DND-41 (cell line): ENCODE results near the gene RBM47.
A peak's percentile ranks its signal among the peaks of the same experiment; 100 is the strongest.

Experiments used
- ATAC-seq: fragments of 200-7000 bp; cut with Tn5 transposase; 3 replicates; pipeline ENCODE4 v1.9.1; 2021; ENCODE audit warnings: low read depth; ENCODE audit not compliant: insufficient read depth
- DNase-seq: peaks from one replicate; pipeline ENCODE4 v3.0.0-alpha.2; 2020
- H2AFZ ChIP-seq: 2 replicates; pipeline ENCODE4 v1.6.0; 2012; ENCODE audit warnings: low read depth, low read length
- H3K27ac ChIP-seq: 2 replicates; pipeline ENCODE4 v1.5.1; 2012; ENCODE audit warnings: low read length, inconsistent platforms
- H3K27me3 ChIP-seq: fragments of 200-600 bp; sonication (generic); 2 replicates; pipeline ENCODE4 v1.6.0; 2012; ENCODE audit warnings: low read length, mild to moderate bottlenecking, inconsistent platforms; ENCODE audit not compliant: insufficient read depth, poor library complexity
- H3K36me3 ChIP-seq: 2 replicates; pipeline ENCODE4 v1.5.1; 2012; ENCODE audit warnings: low read length, inconsistent platforms; ENCODE audit not compliant: insufficient read depth
- H3K4me1 ChIP-seq: 2 replicates; pipeline ENCODE4 v1.5.1; 2012; ENCODE audit warnings: mild to moderate bottlenecking, low read length; ENCODE audit not compliant: insufficient read depth
- H3K4me2 ChIP-seq: 2 replicates; pipeline ENCODE4 v1.6.0; 2012; ENCODE audit warnings: mild to moderate bottlenecking, moderate library complexity, low read length, inconsistent platforms; ENCODE audit not compliant: insufficient read depth
- H3K4me3 ChIP-seq, 2 experiments: fragments of 200-600 bp in 1 of 2; shearing (Covaris generic) in 1 of 2; 2 replicates each; pipeline ENCODE4 v1.5.1; 2012 to 2016; ENCODE audit warnings: inconsistent platforms in 2 of 2, low read length in 2 of 2, mild to moderate bottlenecking in 2 of 2, low read depth in 1 of 2, moderate library complexity in 1 of 2
- H3K79me2 ChIP-seq: 2 replicates; pipeline ENCODE4 v1.6.0; 2012; ENCODE audit warnings: low read length, inconsistent platforms; ENCODE audit not compliant: insufficient read depth
- H3K9ac ChIP-seq: 2 replicates; pipeline ENCODE4 v1.6.0; 2012; ENCODE audit warnings: low read depth, mild to moderate bottlenecking, inconsistent platforms, low read length, moderate library complexity
- H3K9me3 ChIP-seq: 2 replicates; pipeline ENCODE4 v1.5.1; 2012; ENCODE audit warnings: low read length, moderate library complexity, mild to moderate bottlenecking, inconsistent platforms; ENCODE audit not compliant: insufficient read depth, severe bottlenecking
- H4K20me1 ChIP-seq: 2 replicates; pipeline ENCODE4 v1.6.0; 2012; ENCODE audit warnings: low read length; ENCODE audit not compliant: insufficient read depth
- CTCF ChIP-seq: IDR thresholded peaks from 2 replicates; pipeline ENCODE4 v1.5.1; 2012; ENCODE audit warnings: borderline replicate concordance, low read length, moderate library complexity, mild to moderate bottlenecking; ENCODE audit not compliant: poor library complexity, severe bottlenecking; ENCODE audit errors: extremely low read depth
- EZH2 ChIP-seq: IDR thresholded peaks from 3 replicates; pipeline ENCODE4 v1.6.1; 2012; ENCODE audit warnings: borderline replicate concordance, low read depth, mild to moderate bottlenecking, moderate library complexity, low read length, inconsistent platforms; ENCODE audit not compliant: severe bottlenecking

The RBM47 gene

GRCh38 chr4:40672528-40673522, 43.2 kb upstream of the RBM47 start:
- H3K4me3 ChIP-seq, result no peak overlapping the region
- no peaks in the 10 kb centered on the region for H3K9me3 ChIP-seq
- no peaks in the 10 kb centered on the region for H3K36me3 ChIP-seq
- no peaks in the 10 kb centered on the region for H3K27me3 ChIP-seq
- ATAC-seq (peak; percentile 91), DNase-seq (peak; percentile 37)
- H2AFZ ChIP-seq, result no peak overlapping the region
- H3K27ac ChIP-seq, result no peak overlapping the region
- no peaks in the 10 kb centered on the region for H3K79me2 ChIP-seq
- no peaks in the 10 kb centered on the region for H3K4me1 ChIP-seq
- H3K9ac ChIP-seq, result no peak overlapping the region
- TF ChIP-seq CTCF (no peak), EZH2 (no peak)
- H3K4me2 ChIP-seq, result no peak overlapping the region
- no peaks in the 10 kb centered on the region for H4K20me1 ChIP-seq

- H3K9me3 ChIP-seq, result no peaks in the 10 kb centered on the region
- H3K27ac ChIP-seq, result no peak overlapping the region
Observed at GRCh38 chr4:40669504-40669903, 39.8 kb upstream of the RBM47 start.

GRCh38 chr4:40665842-40666241, 36.2 kb upstream of the RBM47 start:
- Histone ChIP-seq H3K36me3 (no peaks in the 10 kb centered on the region), H3K27me3 (no peaks in the 10 kb centered on the region), H3K79me2 (no peaks in the 10 kb centered on the region), H4K20me1 (no peaks in the 10 kb centered on the region), H3K4me1 (no peaks in the 10 kb centered on the region), H3K4me2 (no peak overlapping the region), H3K4me3 (no peak overlapping the region), H2AFZ (no peak overlapping the region), H3K9me3 (no peaks in the 10 kb centered on the region), H3K9ac (no peak overlapping the region), H3K27ac (no peak overlapping the region)
- ATAC-seq (no peak), DNase-seq (no peak)
- TF ChIP-seq EZH2 (no peak), CTCF (no peak)

More at GRCh38 chr4:40669504-40669903, 39.8 kb upstream of the RBM47 start:
- no peaks in the 10 kb centered on the region for H3K27me3 ChIP-seq
- H3K36me3 ChIP-seq, result no peaks in the 10 kb centered on the region
- DNase-seq, result no peak
- no peaks in the 10 kb centered on the region for H3K79me2 ChIP-seq
- TF ChIP-seq EZH2 (no peak), CTCF (no peak)
- no peaks in the 10 kb centered on the region for H3K4me1 ChIP-seq
- H2AFZ ChIP-seq, result no peak overlapping the region
- H4K20me1 ChIP-seq, result no peaks in the 10 kb centered on the region
- H3K4me3 ChIP-seq, result no peak overlapping the region
- H3K4me2 ChIP-seq, result no peak overlapping the region
- H3K9ac ChIP-seq, result no peak overlapping the region
- no peak for ATAC-seq
